Esophagus squamous epithelium (tissue), 4 donors: ENCODE data around the gene HHIP.
"Not testable (repeated sequence)": the region's sequence is repeated elsewhere in the genome, so short reads cannot be mapped to it uniquely, and the experiment has no call there.

Experiments
- POLR2A ChIP-seq, 4 donors: fragments of 450-650 bp; IDR thresholded peaks; one replicate each; pipeline ENCODE4 v1.6.1; 2017; ENCODE audit warnings: antibody characterized with exemption in 4 of 4, mild to moderate bottlenecking in 4 of 4, moderate library complexity in 3 of 4
- TF ChIP-seq, protein P1 (sequence below), 6 experiments: fragments of 450-650 bp in 4 of 6; fragments of 200-600 bp in 2 of 6; sonication (generic) in 2 of 6; IDR thresholded peaks; one replicate each; pipeline ENCODE4 v1.5.1; 2016 to 2019; ENCODE audit warnings: antibody characterized with exemption in 6 of 6, mild to moderate bottlenecking in 4 of 6, moderate library complexity in 4 of 6

DNA sequence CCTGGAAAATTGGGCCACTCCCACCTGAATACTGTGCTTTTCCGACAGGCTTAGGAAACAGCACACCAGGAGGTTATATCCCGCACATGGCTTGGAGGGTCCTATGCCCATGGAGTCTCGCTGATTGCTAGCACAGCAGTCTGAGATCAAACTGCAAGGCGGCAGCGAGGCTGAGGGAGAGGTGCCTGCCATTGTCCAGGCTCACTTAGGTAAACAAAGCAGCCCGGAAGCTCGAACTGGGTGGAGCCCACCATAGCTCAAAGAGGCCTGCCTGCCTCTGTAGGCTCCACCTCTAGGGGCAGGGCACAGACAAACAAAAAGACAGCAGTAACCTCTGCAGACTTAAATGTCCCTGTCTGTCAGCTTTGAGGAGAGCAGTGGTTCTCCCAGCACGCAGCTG is 122.9 kb downstream of the HHIP start:
- TF ChIP-seq, protein P1, sequence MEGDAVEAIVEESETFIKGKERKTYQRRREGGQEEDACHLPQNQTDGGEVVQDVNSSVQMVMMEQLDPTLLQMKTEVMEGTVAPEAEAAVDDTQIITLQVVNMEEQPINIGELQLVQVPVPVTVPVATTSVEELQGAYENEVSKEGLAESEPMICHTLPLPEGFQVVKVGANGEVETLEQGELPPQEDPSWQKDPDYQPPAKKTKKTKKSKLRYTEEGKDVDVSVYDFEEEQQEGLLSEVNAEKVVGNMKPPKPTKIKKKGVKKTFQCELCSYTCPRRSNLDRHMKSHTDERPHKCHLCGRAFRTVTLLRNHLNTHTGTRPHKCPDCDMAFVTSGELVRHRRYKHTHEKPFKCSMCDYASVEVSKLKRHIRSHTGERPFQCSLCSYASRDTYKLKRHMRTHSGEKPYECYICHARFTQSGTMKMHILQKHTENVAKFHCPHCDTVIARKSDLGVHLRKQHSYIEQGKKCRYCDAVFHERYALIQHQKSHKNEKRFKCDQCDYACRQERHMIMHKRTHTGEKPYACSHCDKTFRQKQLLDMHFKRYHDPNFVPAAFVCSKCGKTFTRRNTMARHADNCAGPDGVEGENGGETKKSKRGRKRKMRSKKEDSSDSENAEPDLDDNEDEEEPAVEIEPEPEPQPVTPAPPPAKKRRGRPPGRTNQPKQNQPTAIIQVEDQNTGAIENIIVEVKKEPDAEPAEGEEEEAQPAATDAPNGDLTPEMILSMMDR (IDR thresholded peaks at IDR 0.05), result not testable (repeated sequence)
- TF ChIP-seq POLR2A (IDR thresholded peaks at IDR 0.05), result not testable (repeated sequence)
